Omental fat pad (tissue), 4 donors: ENCODE data around the gene METTL14. TPM values are rescaled to one million over a fixed set of nuclear protein-coding genes. Genes with fewer than 3 reads are reported as not detected.

ENCODE experiments used
- ATAC-seq: fragments of 150-250 bp; one replicate; pipeline ENCODE4 v1.9.1; 2016; ENCODE audit warnings: mild to moderate bottlenecking, moderate library complexity; ENCODE audit not compliant: low FRiP score
- DNase-seq: peaks from one replicate; pipeline ENCODE4 v3.0.0-alpha.2; 2019; ENCODE audit warnings: low spot score
- total RNA-seq, 4 donors: library from RNA; depleted of rRNA; stranded (reverse); fragments of >200 nt; gene quantifications; one replicate each; pipeline ENCODE4 v1.1.0, GENCODE V29; 2016
- TF ChIP-seq, protein P1 (sequence below), 3 donors: fragments of 450-650 bp; IDR thresholded peaks; one replicate each; pipeline ENCODE4 v1.5.1; 2016 to 2017; ENCODE audit warnings: antibody characterized with exemption in 3 of 3, mild to moderate bottlenecking in 3 of 3, moderate library complexity in 2 of 3

The METTL14 gene
- total RNA-seq, 4 donors from 2014 or later = 24.4 to 67.8 (median 31.7) TPM

DNA sequence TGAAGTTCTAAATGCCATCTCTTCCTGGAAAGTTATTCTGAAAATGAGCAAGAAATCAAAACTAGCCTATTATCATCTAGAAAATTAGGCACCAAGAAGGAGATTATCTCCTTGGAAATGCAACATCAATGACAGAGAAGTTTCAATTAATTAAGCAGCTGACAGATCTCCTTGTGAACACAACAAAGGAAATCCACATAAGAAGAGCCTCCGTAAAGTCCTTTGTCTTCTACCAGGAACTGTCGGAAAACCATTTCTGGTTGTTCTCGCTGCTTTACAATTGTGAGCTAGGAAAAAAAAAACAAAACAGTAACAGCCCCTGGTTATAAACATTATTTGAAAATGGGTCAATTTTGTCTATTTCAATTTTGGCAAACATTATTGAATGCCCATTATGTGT, 38.2 kb downstream of the METTL14 start:
- ATAC-seq = no peak
- DNase-seq = no peak
- TF ChIP-seq, protein P1, sequence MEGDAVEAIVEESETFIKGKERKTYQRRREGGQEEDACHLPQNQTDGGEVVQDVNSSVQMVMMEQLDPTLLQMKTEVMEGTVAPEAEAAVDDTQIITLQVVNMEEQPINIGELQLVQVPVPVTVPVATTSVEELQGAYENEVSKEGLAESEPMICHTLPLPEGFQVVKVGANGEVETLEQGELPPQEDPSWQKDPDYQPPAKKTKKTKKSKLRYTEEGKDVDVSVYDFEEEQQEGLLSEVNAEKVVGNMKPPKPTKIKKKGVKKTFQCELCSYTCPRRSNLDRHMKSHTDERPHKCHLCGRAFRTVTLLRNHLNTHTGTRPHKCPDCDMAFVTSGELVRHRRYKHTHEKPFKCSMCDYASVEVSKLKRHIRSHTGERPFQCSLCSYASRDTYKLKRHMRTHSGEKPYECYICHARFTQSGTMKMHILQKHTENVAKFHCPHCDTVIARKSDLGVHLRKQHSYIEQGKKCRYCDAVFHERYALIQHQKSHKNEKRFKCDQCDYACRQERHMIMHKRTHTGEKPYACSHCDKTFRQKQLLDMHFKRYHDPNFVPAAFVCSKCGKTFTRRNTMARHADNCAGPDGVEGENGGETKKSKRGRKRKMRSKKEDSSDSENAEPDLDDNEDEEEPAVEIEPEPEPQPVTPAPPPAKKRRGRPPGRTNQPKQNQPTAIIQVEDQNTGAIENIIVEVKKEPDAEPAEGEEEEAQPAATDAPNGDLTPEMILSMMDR (IDR thresholded peaks at IDR 0.05) = no peak

DNA sequence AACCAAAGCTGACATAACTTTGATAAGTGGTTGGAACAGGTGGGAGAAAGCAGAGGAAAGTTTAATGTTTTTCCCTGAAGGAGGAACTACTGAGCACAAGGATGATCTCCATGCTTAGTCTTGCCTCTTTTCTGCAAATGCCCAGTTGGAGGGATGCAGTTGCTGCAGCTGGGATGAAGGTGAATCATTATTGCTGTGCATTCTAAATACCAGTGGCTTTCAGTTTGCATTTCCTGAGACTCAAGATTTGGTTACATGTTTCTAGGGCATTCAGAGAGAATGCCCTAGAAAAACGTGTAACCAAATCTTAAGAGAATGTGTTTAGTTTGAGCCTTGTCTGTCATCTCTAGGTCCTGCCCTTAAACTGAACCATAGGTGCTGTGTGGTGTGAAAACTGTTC, 42.2 kb downstream of the METTL14 start:
- ATAC-seq (no peak), DNase-seq (no peak)
- TF ChIP-seq, protein P1 (IDR thresholded peaks at IDR 0.05) = no peak

DNA sequence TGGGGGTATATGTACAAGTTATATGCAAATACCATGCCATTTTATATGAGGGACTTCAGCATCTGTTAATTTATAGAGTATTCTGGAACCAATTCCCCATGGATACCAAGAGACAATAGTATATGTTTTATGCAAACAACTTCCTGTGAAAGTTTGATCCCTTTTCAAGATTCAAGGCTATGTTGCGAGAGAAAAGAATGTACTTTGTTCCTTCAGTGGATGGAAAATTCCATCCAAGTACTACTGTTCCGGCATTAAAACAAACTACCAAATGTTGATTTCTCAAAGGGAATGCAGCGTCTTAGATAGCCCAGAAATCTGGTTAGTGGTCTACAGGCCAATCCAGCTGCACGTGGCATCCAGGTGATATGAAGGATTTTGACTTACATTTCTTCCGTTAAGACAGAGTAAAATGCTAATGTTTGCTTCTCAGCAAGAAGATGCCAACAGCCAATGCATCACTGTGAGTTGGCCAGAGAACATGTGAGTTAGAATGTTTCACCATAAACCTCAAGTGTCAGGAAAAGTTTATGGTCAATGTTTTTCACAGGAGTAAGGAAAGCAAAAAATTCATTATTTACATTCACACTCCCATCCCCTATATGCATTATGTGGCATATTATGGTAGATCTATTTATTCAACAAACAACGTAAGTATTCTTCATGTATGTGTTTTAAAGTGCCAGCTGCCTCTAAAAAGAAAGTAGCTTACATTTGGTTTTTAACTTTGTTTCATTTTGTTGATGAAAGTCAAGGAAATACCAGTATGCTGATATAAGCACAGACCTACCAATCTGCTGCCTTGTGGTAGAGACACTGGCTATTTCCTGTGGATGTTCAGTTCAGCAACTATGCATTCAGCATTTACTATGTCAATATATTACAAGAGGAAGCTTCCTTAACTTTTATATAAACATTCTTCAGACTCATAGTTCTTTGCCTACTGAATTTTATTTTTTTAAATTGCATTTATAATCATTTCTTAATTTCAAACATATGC, 44.4 kb downstream of the METTL14 start:
- DNase-seq (no peak), ATAC-seq (no peak)
- TF ChIP-seq, protein P1 (IDR thresholded peaks at IDR 0.05) = no peak

DNA sequence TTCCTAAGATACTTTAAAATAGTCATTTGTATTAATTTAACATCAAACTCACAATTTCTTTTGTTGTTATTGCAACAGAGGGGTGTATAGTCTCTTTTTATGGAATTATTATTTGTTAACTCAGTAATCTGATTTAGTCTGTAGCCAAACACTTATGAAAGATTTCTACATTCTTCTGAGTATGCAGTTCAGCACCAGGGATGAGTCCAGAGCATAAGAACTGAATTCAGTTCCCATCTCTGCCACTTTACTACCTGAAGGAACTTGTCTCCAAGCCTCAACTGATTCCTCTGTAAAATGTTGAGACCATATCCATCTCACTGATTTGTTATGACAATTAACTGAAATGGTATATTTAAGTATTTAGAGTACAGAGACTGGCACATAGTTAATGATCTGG, 45.5 kb downstream of the METTL14 start:
- TF ChIP-seq, protein P1 (IDR thresholded peaks at IDR 0.05) = no peak
- DNase-seq (no peak), ATAC-seq (no peak)

DNA sequence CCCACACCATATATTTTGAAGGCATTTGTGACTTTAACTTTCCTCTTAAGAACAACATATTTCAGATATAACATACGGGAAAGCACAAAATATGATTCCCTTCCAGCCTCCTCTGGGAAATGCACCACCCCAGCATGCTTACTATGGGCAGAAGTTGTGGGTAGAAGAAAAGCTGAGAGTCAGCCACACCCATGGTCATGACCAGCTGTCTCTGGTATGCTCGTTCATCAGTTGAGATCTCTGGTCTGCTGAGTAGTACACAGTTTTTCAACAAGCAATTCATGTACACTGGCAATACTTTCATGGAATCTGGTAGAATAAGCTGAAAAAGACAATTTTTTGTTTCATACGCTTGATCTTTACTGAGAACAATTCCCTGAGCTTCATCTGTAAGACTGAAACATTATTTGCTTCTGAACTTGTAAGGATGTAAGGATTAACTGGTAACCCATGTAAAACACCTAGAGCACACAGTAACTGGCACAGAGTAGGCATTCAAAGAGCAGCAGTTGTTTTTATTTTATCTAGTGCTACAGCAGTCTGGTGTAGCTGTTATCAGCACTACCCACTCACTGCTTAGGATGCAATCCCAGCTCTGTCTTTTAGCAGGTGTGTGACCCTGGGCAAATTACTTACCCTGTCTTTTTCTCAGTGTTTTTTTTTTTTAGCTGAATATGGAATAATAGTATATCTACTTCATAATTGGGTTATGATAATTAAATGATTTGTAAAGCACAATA, 47.6 kb downstream of the METTL14 start:
- TF ChIP-seq, protein P1 (IDR thresholded peaks at IDR 0.05) = no peak
- ATAC-seq = no peak
- DNase-seq = no peak

DNA sequence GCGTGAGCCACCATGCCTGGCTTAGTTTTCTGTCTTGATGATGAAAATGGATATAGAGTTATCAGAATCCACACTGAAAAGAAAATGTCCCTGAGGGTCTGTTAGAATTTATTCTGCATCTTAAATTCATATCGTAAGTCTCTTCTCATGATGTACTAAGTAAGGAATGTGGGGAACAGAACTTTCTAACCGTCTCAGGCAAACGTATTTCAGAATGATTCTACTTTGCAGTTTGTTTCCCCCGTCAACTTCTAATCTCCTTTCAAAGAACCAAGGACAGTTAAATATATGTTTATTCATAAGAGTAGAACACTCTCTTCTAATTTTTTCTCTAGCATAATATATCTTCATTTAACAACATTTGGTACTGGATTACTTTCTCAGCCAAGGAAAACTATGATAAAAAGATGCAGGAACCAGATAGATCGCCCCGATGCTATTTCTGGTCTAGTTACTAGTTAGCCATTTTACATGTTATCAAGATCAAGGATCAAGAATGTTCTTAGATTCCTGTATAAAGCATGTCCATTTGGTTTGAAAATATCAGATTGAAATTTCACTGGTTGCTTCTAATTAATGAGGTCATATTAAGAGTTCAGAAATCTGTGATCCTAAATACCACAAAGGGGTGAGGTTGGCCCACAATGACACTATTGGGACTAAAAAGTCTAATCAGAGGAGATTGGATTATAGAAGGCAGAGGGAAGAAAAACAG, 49.5 kb downstream of the METTL14 start:
- ATAC-seq = no peak
- DNase-seq = no peak
- TF ChIP-seq, protein P1 (IDR thresholded peaks at IDR 0.05) = no peak
